Peyer's patch (tissue), 4 donors: ENCODE results near the gene TRAF2. TPM values are rescaled to one million over a fixed set of nuclear protein-coding genes. Genes with fewer than 3 reads are reported as not detected.

Source experiments
- DNase-seq, 3 donors: peaks; one replicate each; pipeline ENCODE4 v3.0.0-alpha.2; 2017 to 2019
- H3K27ac ChIP-seq, 4 donors: fragments of 200-600 bp; sonication (generic); one replicate each; pipeline ENCODE4 v1.5.1; 2016 to 2019
- H3K27me3 ChIP-seq, 2 donors: fragments of 200-600 bp; sonication (generic); one replicate each; pipeline ENCODE4 v1.5.1; 2019
- H3K36me3 ChIP-seq, 3 donors: fragments of 200-600 bp; sonication (generic); one replicate each; pipeline ENCODE4 v1.5.1; 2016 to 2019
- H3K4me1 ChIP-seq, 4 donors: fragments of 200-600 bp; sonication (generic); one replicate each; pipeline ENCODE4 v1.5.1; 2016 to 2019
- H3K4me3 ChIP-seq, 4 donors: fragments of 200-600 bp; sonication (generic); 1 replicate in 3 of 4; 2 replicates in 1 of 4; pipeline ENCODE4 v1.5.1; 2016 to 2019; ENCODE audit warnings: mild to moderate bottlenecking in 1 of 4
- H3K9me3 ChIP-seq, 4 donors: fragments of 200-600 bp; sonication (generic); one replicate each; pipeline ENCODE4 v1.5.1; 2016 to 2019; ENCODE audit warnings: mild to moderate bottlenecking in 1 of 4
- CTCF ChIP-seq, 6 experiments: fragments of 450-650 bp in 4 of 6; fragments of 200-600 bp in 2 of 6; sonication (generic) in 1 of 6; IDR thresholded peaks; one replicate each; pipeline ENCODE4 v1.5.1; 2017 to 2019; ENCODE audit warnings: antibody characterized with exemption in 6 of 6, mild to moderate bottlenecking in 3 of 6, moderate library complexity in 1 of 6
- POLR2A ChIP-seq, 2 donors: fragments of 450-650 bp; IDR thresholded peaks; one replicate each; pipeline ENCODE4 v1.5.1; 2017; ENCODE audit warnings: antibody characterized with exemption in 2 of 2, mild to moderate bottlenecking in 2 of 2, moderate library complexity in 2 of 2
- total RNA-seq, 4 donors: library from RNA; depleted of rRNA; stranded (reverse); fragments of >200 nt; gene quantifications; one replicate each; pipeline ENCODE4 v1.1.0, GENCODE V29; 2016

Gene TRAF2
- total RNA-seq, 4 donors from 2014 or later: 17.5 to 75.1 (median 22.2) TPM

DNA sequence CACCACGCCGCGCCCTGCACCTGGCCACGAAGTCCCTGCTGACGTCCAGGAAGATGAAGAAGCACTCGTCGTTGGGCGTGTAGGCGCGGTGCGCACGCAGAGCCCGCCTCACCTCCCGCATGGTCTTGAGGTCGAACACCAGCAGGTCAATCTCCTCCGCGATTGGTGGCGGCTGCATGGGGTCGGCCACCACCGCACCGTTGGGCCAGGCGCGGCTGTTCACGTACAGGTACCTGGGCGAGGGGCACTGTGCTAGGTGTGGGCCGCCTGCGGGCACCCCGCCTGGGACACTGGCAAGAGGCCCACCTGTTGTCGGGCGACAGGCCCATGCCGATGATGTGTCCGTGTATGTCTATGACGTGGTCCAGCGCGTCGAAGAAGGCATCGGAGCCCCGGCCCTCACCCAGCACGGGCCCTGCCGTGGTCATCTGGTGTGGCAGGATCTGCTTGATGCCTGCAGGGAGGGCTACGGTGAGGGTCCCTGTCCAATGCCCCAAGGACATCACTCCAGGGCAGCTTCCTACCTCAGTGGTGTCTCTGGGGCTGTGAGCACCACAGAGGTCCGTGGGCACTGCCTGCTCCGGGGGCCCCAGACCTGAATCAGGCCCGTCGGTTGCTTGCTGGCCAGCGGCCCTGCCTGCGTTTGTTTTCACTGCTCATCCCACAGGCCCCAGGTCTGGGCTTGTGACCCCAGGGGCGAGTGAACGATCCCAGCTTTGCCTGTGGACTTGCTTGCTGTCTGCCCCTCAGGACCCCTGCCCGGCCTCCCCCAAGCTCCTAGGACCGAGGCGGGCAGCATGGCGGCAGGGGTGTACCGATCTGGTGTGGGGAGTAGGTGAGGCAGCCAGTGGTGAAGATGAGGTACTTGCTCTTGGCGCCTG, 55.2 kb downstream of the TRAF2 start:
- Histone ChIP-seq H3K27me3 (no peaks in the 10 kb centered on the region), H3K36me3 (peaks cover 0 to 37% (median 0%) of the 10 kb centered on the region in 3 donors), H3K4me1 (peaks cover 0 to 18% (median 8%) of the 10 kb centered on the region in 4 donors), H3K27ac (no peak overlapping the region), H3K4me3 (no peak overlapping the region), H3K9me3 (no peaks in the 10 kb centered on the region)
- TF ChIP-seq POLR2A (IDR thresholded peaks at IDR 0.05): no peak
- no peak for TF ChIP-seq CTCF (IDR thresholded peaks at IDR 0.05)
- DNase-seq: no peak

DNA sequence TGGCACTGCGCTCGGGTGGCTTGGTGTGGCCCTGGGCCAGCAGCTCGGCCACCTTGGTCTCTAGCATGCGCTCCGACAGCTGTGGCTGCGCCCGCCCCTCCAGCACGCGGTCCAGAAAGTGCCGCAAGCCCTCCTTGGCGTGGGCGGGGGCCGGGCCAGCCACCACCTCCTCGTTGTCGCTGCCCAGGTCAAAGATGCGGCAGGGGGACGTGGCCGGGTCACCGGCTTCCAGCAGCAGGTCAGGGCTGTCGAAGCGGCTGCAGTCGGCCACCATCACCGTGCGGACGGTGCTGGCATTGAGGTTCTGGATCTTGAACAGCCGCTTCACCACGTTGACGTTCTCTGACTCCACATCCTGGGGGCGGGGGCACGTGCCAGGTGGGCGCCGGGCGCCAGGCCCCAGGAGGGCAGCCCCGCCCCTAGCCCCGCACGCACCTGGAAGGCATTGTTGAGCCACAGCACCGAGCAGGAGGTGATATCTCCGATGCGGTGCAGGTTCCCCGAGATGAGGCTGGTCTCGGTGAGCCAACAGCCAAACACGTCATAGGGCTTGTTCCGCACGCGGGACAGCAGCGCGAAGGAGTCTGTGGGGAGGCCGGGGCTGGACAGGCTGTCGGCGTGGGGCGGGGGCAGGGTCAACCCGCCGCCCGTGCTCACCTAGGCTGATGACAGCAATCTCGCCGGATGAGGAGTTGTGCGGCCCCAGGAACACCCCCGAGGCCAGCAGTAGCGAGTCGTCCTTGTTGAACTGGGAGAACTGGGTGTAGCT, 56.0 kb downstream of the TRAF2 start:
- Histone ChIP-seq H3K27ac (no peak overlapping the region), H3K4me3 (no peak overlapping the region), H3K27me3 (no peaks in the 10 kb centered on the region), H3K4me1 (peaks cover 0 to 18% (median 8%) of the 10 kb centered on the region in 4 donors), H3K36me3 (peaks cover 0 to 37% (median 0%) of the 10 kb centered on the region in 3 donors), H3K9me3 (no peaks in the 10 kb centered on the region)
- TF ChIP-seq POLR2A (IDR thresholded peaks at IDR 0.05) (no peak), CTCF (IDR thresholded peaks at IDR 0.05) (no peak)
- no peak for DNase-seq

DNA sequence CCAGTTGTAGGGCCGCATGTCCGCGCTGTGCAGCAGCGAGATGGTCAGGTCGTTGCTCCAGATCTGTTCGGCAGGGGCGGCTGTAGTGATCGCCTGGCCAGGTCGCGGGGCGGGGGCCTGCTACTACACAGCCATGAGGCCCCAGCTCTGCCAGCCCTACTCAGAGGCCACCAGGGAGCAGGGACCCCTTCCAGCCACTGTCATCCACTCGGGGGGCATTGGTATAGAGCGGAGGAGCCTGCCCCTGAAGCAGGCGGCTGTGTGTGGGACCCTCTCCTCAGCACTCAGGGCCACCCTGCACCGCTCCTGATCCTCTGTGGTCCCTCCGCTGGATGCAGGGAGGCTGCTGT, 56.5 kb downstream of the TRAF2 start:
- H3K4me3 ChIP-seq: peak overlapping the region in 2 of 4 donors; percentile 83 to 100
- H3K36me3 ChIP-seq: peaks cover 0 to 37% (median 0%) of the 10 kb centered on the region in 3 donors
- no peaks in the 10 kb centered on the region for H3K27me3 ChIP-seq
- H3K9me3 ChIP-seq: no peaks in the 10 kb centered on the region
- peak overlapping the region in 1 of 4 donors; percentile 98 for H3K27ac ChIP-seq
- no peak for TF ChIP-seq CTCF (IDR thresholded peaks at IDR 0.05)
- no peak for TF ChIP-seq POLR2A (IDR thresholded peaks at IDR 0.05)
- DNase-seq: no peak
- peaks cover 0 to 20% (median 8%) of the 10 kb centered on the region in 4 donors for H3K4me1 ChIP-seq

GRCh38 chr9:136943291-136944211, 57.2 kb downstream of the TRAF2 start:
- Histone ChIP-seq H3K4me1 (peaks cover 0 to 27% (median 8%) of the 10 kb centered on the region in 4 donors), H3K27me3 (no peaks in the 10 kb centered on the region), H3K4me3 (peak overlapping the region; percentile 83 to 100 (median 94)), H3K9me3 (no peaks in the 10 kb centered on the region), H3K27ac (peak overlapping the region; percentile 91 to 98 (median 96)), H3K36me3 (peaks cover 0 to 37% (median 0%) of the 10 kb centered on the region in 3 donors)
- TF ChIP-seq CTCF (IDR thresholded peaks at IDR 0.05) (peak in 1 of 6 experiments; percentile 1), POLR2A (IDR thresholded peaks at IDR 0.05) (no peak)
- peak in 2 of 3 donors; percentile 63 to 70 for DNase-seq

GRCh38 chr9:136944212-136944518, 57.8 kb downstream of the TRAF2 start:
- peak in 1 of 3 donors; percentile 33 for DNase-seq
- H3K36me3 ChIP-seq: peaks cover 0 to 37% (median 0%) of the 10 kb centered on the region in 3 donors
- peaks cover 0 to 32% (median 8%) of the 10 kb centered on the region in 4 donors for H3K4me1 ChIP-seq
- H3K9me3 ChIP-seq: no peaks in the 10 kb centered on the region
- peak overlapping the region; percentile 91 to 98 (median 96) for H3K27ac ChIP-seq
- no peaks in the 10 kb centered on the region for H3K27me3 ChIP-seq
- peak overlapping the region; percentile 83 to 100 (median 94) for H3K4me3 ChIP-seq
- TF ChIP-seq POLR2A (IDR thresholded peaks at IDR 0.05) (peak in 1 of 2 donors; percentile 17), CTCF (IDR thresholded peaks at IDR 0.05) (no peak)
